Measurements from ENCODE around the gene SOAT2. TPM values are rescaled to one million over a fixed set of nuclear protein-coding genes. Genes with fewer than 3 reads are reported as not detected.

Gene SOAT2
- total and polyA plus RNA-seq, 2 donors (not counting 1 experiment from before 2014, with no cell fraction given), result under 0.01 TPM; not detected in 1

- no peaks in the 10 kb centered on the region for H4K20me1 ChIP-seq (ENCODE audit: control insufficient read depth, extremely low read depth, insufficient read depth, low read length)
- no peak overlapping the region for H3K27ac ChIP-seq (ENCODE audit: insufficient read depth, low read length)
- no peaks in the 10 kb centered on the region for H3K79me2 ChIP-seq (ENCODE audit: control insufficient read depth, insufficient read depth, low read length)
- H3K4me3 ChIP-seq (replicated peaks in 1 of 4; ENCODE audit: control extremely low read depth in 1 of 4, insufficient read depth in 1 of 4, low read depth in 3 of 4, low read length in 4 of 4), result no peak overlapping the region
- DNase-seq (ENCODE audit: low read depth in 2 of 2), result no peak
- no peaks in the 10 kb centered on the region for H3K27me3 ChIP-seq (ENCODE audit: control insufficient read depth, insufficient read depth, low read length)
- no peak overlapping the region for H3K9ac ChIP-seq (ENCODE audit: insufficient read depth, low read length)
- H3K4me2 ChIP-seq (ENCODE audit: extremely low read depth, insufficient read depth, low read length), result no peak overlapping the region
- TF ChIP-seq CTCF (conservative IDR thresholded peaks at IDR 0.05 in 1 of 2, IDR thresholded peaks at IDR 0.05 in 1 of 2; ENCODE audit: low read depth in 1 of 2, low read length in 2 of 2), result no peak
- TF ChIP-seq EZH2 (IDR thresholded peaks at IDR 0.05; ENCODE audit: low read length, missing control alignments), result no peak
- H3K4me1 ChIP-seq (ENCODE audit: control insufficient read depth, extremely low read depth, insufficient read depth, low read length), result no peaks in the 10 kb centered on the region
- H3K9me3 ChIP-seq (ENCODE audit: control insufficient read depth, insufficient read depth, low read depth, low read length), result no peaks in the 10 kb centered on the region
- H3K36me3 ChIP-seq (ENCODE audit: control insufficient read depth, insufficient read depth, low read length), result no peaks in the 10 kb centered on the region
- no peak overlapping the region for H2AFZ ChIP-seq (ENCODE audit: low read length)
Measured at GRCh38 chr12:53115891-53116648, 12.8 kb downstream of the SOAT2 start.

DNA sequence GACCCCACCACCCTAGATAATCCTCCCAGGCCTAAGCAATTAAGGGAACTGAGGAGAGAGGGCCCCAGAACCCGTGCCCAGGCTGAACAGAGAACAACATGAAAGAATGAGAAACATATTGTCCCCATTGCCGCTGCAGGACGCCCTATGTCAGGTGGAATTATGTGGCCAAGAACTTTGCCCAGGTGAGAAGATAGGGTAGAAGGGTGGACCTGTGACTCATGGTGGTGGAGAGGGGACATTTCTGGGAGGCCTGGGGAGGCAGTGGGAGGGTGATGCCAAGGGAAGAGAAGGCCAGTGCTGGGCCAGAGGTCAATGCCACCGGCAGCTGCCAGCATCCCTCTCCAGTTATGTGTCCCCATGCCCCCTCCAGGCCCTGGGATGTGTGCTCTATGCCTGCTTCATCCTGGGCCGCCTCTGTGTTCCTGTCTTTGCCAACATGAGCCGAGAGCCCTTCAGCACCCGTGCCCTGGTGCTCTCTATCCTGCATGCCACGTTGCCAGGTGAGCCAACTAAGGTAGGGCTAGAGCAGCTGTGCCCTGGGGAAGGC, 15.5 kb downstream of the SOAT2 start:
- H3K9me3 ChIP-seq (ENCODE audit: control insufficient read depth, insufficient read depth, low read depth, low read length), result no peaks in the 10 kb centered on the region
- H3K79me2 ChIP-seq (ENCODE audit: control insufficient read depth, insufficient read depth, low read length), result no peaks in the 10 kb centered on the region
- no peak overlapping the region for H3K4me3 ChIP-seq (replicated peaks in 1 of 4; ENCODE audit: control extremely low read depth in 1 of 4, insufficient read depth in 1 of 4, low read depth in 3 of 4, low read length in 4 of 4)
- no peak for DNase-seq (ENCODE audit: low read depth in 2 of 2)
- peaks cover 4% of the 10 kb centered on the region for H3K4me1 ChIP-seq (ENCODE audit: control insufficient read depth, extremely low read depth, insufficient read depth, low read length)
- no peak for TF ChIP-seq CTCF (conservative IDR thresholded peaks at IDR 0.05 in 1 of 2, IDR thresholded peaks at IDR 0.05 in 1 of 2; ENCODE audit: low read depth in 1 of 2, low read length in 2 of 2)
- no peak for TF ChIP-seq EZH2 (IDR thresholded peaks at IDR 0.05; ENCODE audit: low read length, missing control alignments)
- H3K9ac ChIP-seq (ENCODE audit: insufficient read depth, low read length), result no peak overlapping the region
- H3K4me2 ChIP-seq (ENCODE audit: extremely low read depth, insufficient read depth, low read length), result no peak overlapping the region
- no peak overlapping the region for H3K27ac ChIP-seq (ENCODE audit: insufficient read depth, low read length)
- H3K27me3 ChIP-seq (ENCODE audit: control insufficient read depth, insufficient read depth, low read length), result no peaks in the 10 kb centered on the region
- no peaks in the 10 kb centered on the region for H4K20me1 ChIP-seq (ENCODE audit: control insufficient read depth, extremely low read depth, insufficient read depth, low read length)
- no peak overlapping the region for H2AFZ ChIP-seq (ENCODE audit: low read length)
- no peaks in the 10 kb centered on the region for H3K36me3 ChIP-seq (ENCODE audit: control insufficient read depth, insufficient read depth, low read length)

DNA sequence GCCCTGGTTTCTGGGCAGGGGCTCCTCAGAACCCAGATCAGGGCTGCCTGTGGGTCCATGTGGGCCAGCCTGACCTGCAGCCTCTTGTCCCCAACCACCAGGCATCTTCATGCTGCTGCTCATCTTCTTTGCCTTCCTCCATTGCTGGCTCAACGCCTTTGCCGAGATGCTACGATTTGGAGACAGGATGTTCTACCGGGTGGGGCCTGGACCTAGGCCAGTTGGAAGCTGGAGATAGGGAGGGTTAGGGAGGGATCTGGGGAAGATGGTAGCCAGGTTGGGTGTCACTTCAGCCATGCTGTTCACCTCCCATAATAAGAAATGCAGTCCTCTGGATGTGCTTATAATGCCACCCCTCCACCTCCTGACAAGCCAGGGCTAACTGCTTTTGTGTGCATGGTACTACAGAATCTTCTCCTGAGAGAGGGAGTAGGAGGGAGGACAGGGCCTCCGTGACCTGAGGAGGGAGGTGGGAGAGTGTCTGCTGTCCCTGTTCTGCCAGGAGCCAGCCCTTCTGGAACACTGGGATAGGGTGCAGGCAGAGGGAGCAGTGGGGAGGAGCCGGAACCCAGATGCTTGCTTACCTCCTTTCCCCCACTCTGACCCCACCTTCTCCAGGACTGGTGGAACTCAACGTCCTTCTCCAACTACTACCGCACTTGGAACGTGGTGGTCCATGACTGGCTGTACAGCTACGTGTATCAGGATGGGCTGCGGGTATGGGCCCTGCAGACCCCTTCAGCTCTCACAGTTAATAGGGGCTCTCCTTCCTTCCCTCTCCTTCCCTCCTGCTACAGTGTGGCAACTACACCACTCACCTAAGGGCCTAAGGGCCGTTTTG, 17.6 kb downstream of the SOAT2 start:
- Histone ChIP-seq H3K27me3 (ENCODE audit: control insufficient read depth, insufficient read depth, low read length) (no peaks in the 10 kb centered on the region), H3K9me3 (ENCODE audit: control insufficient read depth, insufficient read depth, low read depth, low read length) (no peaks in the 10 kb centered on the region), H3K79me2 (ENCODE audit: control insufficient read depth, insufficient read depth, low read length) (no peaks in the 10 kb centered on the region), H3K4me3 (replicated peaks in 1 of 4; ENCODE audit: control extremely low read depth in 1 of 4, insufficient read depth in 1 of 4, low read depth in 3 of 4, low read length in 4 of 4) (no peak overlapping the region), H3K4me1 (ENCODE audit: control insufficient read depth, extremely low read depth, insufficient read depth, low read length) (peaks cover 5% of the 10 kb centered on the region), H2AFZ (ENCODE audit: low read length) (no peak overlapping the region), H3K36me3 (ENCODE audit: control insufficient read depth, insufficient read depth, low read length) (no peaks in the 10 kb centered on the region), H4K20me1 (ENCODE audit: control insufficient read depth, extremely low read depth, insufficient read depth, low read length) (no peaks in the 10 kb centered on the region), H3K27ac (ENCODE audit: insufficient read depth, low read length) (no peak overlapping the region), H3K4me2 (ENCODE audit: extremely low read depth, insufficient read depth, low read length) (no peak overlapping the region), H3K9ac (ENCODE audit: insufficient read depth, low read length) (no peak overlapping the region)
- TF ChIP-seq EZH2 (IDR thresholded peaks at IDR 0.05; ENCODE audit: low read length, missing control alignments) (no peak), CTCF (conservative IDR thresholded peaks at IDR 0.05 in 1 of 2, IDR thresholded peaks at IDR 0.05 in 1 of 2; ENCODE audit: low read depth in 1 of 2, low read length in 2 of 2) (no peak)
- no peak for DNase-seq (ENCODE audit: low read depth in 2 of 2)
